Right lobe of liver (tissue), 6 donors: ENCODE measurements around the gene SFPQ. TPM values are rescaled to one million over a fixed set of nuclear protein-coding genes. Genes with fewer than 3 reads are reported as not detected.

Experiments
- ATAC-seq, 4 donors: fragments of 200-7000 bp; cut with Tn5 transposase; one replicate each; pipeline ENCODE4 v1.9.1; 2020; ENCODE audit warnings: mild to moderate bottlenecking in 4 of 4, moderate library complexity in 4 of 4
- DNase-seq, 3 donors: peaks; one replicate each; pipeline ENCODE4 v3.0.0-alpha.2; 2020
- H3K27ac ChIP-seq, 3 donors: fragments of 200-600 bp; one replicate each; pipeline ENCODE4 v1.8.0; 2022
- H3K27me3 ChIP-seq, 2 donors: fragments of 200-600 bp; one replicate each; pipeline ENCODE4 v1.8.0; 2022
- H3K36me3 ChIP-seq, 4 donors: fragments of 200-600 bp; sonication (generic) in 1 of 4; one replicate each; pipeline versions ENCODE4 v1.5.1 to v1.8.0; 2017 to 2022; ENCODE audit warnings: control low read depth in 1 of 4
- H3K4me1 ChIP-seq, 4 donors: fragments of 200-600 bp; sonication (generic) in 1 of 4; one replicate each; pipeline versions ENCODE4 v1.5.1 to v1.8.0; 2017 to 2022; ENCODE audit warnings: control low read depth in 1 of 4
- H3K4me3 ChIP-seq, 3 donors: fragments of 200-600 bp; one replicate each; pipeline ENCODE4 v1.8.0; 2022
- H3K9me3 ChIP-seq, 4 donors: fragments of 200-600 bp; sonication (generic) in 1 of 4; one replicate each; pipeline versions ENCODE4 v1.5.1 to v1.8.0; 2017 to 2022; ENCODE audit warnings: control low read depth in 1 of 4
- CTCF ChIP-seq, 4 donors: fragments of 200-600 bp in 3 of 4; fragments of 450-650 bp in 1 of 4; IDR thresholded peaks; one replicate each; pipeline versions ENCODE4 v1.5.1 to v1.8.0; 2016 to 2022; ENCODE audit warnings: antibody characterized with exemption in 4 of 4, mild to moderate bottlenecking in 2 of 4
- POLR2A ChIP-seq: fragments of 450-650 bp; IDR thresholded peaks from one replicate; pipeline ENCODE4 v1.6.1; 2017; ENCODE audit warnings: antibody characterized with exemption, mild to moderate bottlenecking
- WGBS: methylation state at CpG from one replicate; pipeline ENCODE4 v1.1.6; 2018; ENCODE audit warnings: low coverage, low lambda C conversion rate; ENCODE audit not compliant: insufficient coverage; ENCODE audit errors: missing lambda C conversion rate; 5-methylcytosine and 5-hydroxymethylcytosine counted together
- intact Hi-C, 2 donors: fragments of 100-400 bp; cut with DNase I; formaldehyde crosslinking; loops; one replicate each; pipeline versions ENCODE4 v1.11.2 to v1.14.1; 2022
- total RNA-seq, 6 experiments: library from RNA; depleted of rRNA in 2 of 6; stranded (reverse); fragments of >200 nt in 2 of 6; fragmentation: NEBNext Ultra II Directional in 3 of 6; extraction: Animal tissue kit (Norgen Biotek cat#: 25700) in 3 of 6; gene quantifications; one replicate each; pipeline versions ENCODE4 v1.1.0 to v1.2.4, GENCODE V29; 2016 to 2023
- donor health status: DM: no; HTN: yes; CAD: no.
- donor health status: DM: no; HTN: no; CAD: no.
- donor health status: DM: no; HTN: no; CAD: no.
- donor health status: DM: no; HTN: yes; CAD: no.
- donor health status: DM: no; HTN: yes; CAD: no.

SFPQ gene
- total RNA-seq, 6 experiments from 2014 or later, result 48.4 to 99.6 (median 73.2) TPM

GRCh38 chr1:35190784-35191183 is 2.2 kb downstream of the SFPQ start:
- DNase-seq (no peak), ATAC-seq (no peak)
- Histone ChIP-seq H3K9me3 (no peaks in the 10 kb centered on the region), H3K36me3 (peaks cover 13 to 52% (median 36%) of the 10 kb centered on the region in 4 donors), H3K27ac (peak overlapping the region in 2 of 3 donors; percentile 99 to 100), H3K4me1 (peaks cover 0 to 54% (median 19%) of the 10 kb centered on the region in 4 donors), H3K4me3 (peak overlapping the region; percentile 96 to 98 (median 97)), H3K27me3 (no peaks in the 10 kb centered on the region)
- intact Hi-C loops, result no loop called here
- WGBS, result under 1% methylated on average over 6 of the region's 6 CpGs
- TF ChIP-seq POLR2A (no peak), CTCF (IDR thresholded peaks at IDR 0.05) (no peak)

- Histone ChIP-seq H3K36me3 (peaks cover 15 to 72% (median 53%) of the 10 kb centered on the region in 4 donors), H3K4me3 (no peak overlapping the region), H3K27ac (peak overlapping the region in 1 of 3 donors; percentile 19), H3K27me3 (no peaks in the 10 kb centered on the region), H3K9me3 (no peaks in the 10 kb centered on the region), H3K4me1 (peaks cover 0 to 61% (median 20%) of the 10 kb centered on the region in 4 donors)
- TF ChIP-seq POLR2A (no peak), CTCF (IDR thresholded peaks at IDR 0.05) (no peak)
- DNase-seq, result no peak
- intact Hi-C loops, result no loop called here
- WGBS, result 56% methylated on average over 20 of the region's 20 CpGs
- ATAC-seq, result no peak
Observed at GRCh38 chr1:35188578-35189392, 4.2 kb downstream of the SFPQ start.

GRCh38 chr1:35187816-35188342 is 5.1 kb downstream of the SFPQ start:
- WGBS, result 64% methylated on average over 7 of the region's 7 CpGs
- intact Hi-C loops, result no loop called here
- H3K36me3 ChIP-seq, result peaks cover 20 to 81% (median 58%) of the 10 kb centered on the region in 4 donors
- no peaks in the 10 kb centered on the region for H3K9me3 ChIP-seq
- no peak for DNase-seq
- no peaks in the 10 kb centered on the region for H3K27me3 ChIP-seq
- H3K4me3 ChIP-seq, result no peak overlapping the region
- TF ChIP-seq CTCF (IDR thresholded peaks at IDR 0.05) (no peak), POLR2A (no peak)
- H3K27ac ChIP-seq, result peak overlapping the region in 1 of 3 donors; percentile 19
- peaks cover 0 to 64% (median 20%) of the 10 kb centered on the region in 4 donors for H3K4me1 ChIP-seq
- ATAC-seq, result no peak

- Histone ChIP-seq H3K27me3 (no peaks in the 10 kb centered on the region), H3K4me1 (peaks cover 0 to 78% (median 28%) of the 10 kb centered on the region in 4 donors), H3K9me3 (no peaks in the 10 kb centered on the region), H3K27ac (peak overlapping the region in 1 of 3 donors; percentile 19), H3K36me3 (peaks cover 20 to 97% (median 62%) of the 10 kb centered on the region in 4 donors), H3K4me3 (no peak overlapping the region)
- intact Hi-C loops, result no loop called here
- DNase-seq (no peak), ATAC-seq (no peak)
- TF ChIP-seq CTCF (IDR thresholded peaks at IDR 0.05) (no peak), POLR2A (no peak)
- WGBS, result 35% methylated on average over 3 of the region's 4 CpGs
Observed at GRCh38 chr1:35186239-35186638, 6.7 kb downstream of the SFPQ start.
